SK-N-SH (cell line): Measurements from ENCODE around the gene ZNF469.

Experiments
- CTCF ChIP-seq: fragments of 200-600 bp; sonication (generic); IDR thresholded peaks from 2 replicates; pipeline ENCODE4 v1.6.1; 2017; ENCODE audit warnings: antibody characterized with exemption, mild to moderate bottlenecking, moderate library complexity
- EP300 ChIP-seq, 2 experiments: IDR thresholded peaks; 2 replicates each; pipeline versions ENCODE4 v1.4.0 to v1.6.1; 2012; ENCODE audit warnings: borderline replicate concordance in 1 of 2, low read depth in 1 of 2, low read length in 1 of 2
- TCF12 ChIP-seq: IDR thresholded peaks from 2 replicates; pipeline ENCODE4 v1.4.0; 2012
- YY1 ChIP-seq: IDR thresholded peaks from 2 replicates; pipeline ENCODE4 v1.4.0; 2012; ENCODE audit warnings: low read depth, mild to moderate bottlenecking

DNA sequence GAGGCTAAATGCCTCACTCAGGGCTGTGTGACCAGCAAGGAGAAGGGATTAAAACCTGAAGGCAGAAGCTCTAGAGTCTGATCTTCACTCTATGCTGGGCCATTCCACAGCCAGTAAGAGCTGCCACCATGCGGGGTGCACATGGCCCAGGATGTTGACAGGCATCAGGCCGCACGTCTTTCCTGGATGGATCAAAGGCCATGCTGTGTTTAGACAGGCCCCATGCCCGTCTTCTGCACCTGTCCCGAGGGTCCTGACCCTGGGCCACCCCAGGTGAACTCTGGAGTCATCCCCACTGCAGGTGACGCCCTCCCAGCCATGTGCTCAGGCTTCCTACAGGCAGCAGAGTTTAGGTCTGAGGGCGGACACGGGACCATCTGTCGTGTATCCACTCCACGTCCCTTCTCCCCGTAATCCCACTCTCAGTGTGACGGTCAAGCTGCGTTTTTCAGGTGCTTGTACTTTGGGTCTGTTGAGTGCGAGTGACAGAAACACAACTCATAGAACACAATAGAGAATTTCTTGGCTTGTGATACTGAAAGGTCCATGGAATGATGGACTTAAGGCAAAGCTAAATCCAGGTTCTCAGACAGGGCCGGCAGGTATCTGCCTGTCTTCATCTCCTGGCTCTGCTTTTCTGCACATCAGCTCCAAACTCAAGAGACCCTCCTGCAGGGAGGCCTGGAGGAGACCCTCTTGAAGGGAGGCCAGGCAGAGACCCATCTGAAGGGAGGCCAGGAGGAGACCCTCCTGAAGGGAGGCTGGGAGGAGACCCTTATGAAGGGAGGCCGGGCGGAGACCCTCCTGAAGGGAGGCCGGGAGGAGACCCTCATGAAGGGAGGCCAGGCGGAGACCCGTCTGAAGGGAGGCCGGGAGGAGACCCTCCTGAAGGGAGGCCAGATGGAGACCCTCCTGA lies 13.2 kb downstream of the ZNF469 start:
- TF ChIP-seq TCF12: no peak
- TF ChIP-seq CTCF: no peak
- TF ChIP-seq EP300 (IDR thresholded peaks at IDR 0.05; ENCODE audit: borderline replicate concordance in 1 of 2, low read depth in 1 of 2, low read length in 1 of 2): no peak
- no peak for TF ChIP-seq YY1
